Measurements from ENCODE around the gene PTPRK. TPM values are rescaled to one million over a fixed set of nuclear protein-coding genes. Genes with fewer than 3 reads are reported as not detected.

The PTPRK gene
- total RNA-seq, 2 donors from 2014 or later: 60.6 to 121 TPM

DNA sequence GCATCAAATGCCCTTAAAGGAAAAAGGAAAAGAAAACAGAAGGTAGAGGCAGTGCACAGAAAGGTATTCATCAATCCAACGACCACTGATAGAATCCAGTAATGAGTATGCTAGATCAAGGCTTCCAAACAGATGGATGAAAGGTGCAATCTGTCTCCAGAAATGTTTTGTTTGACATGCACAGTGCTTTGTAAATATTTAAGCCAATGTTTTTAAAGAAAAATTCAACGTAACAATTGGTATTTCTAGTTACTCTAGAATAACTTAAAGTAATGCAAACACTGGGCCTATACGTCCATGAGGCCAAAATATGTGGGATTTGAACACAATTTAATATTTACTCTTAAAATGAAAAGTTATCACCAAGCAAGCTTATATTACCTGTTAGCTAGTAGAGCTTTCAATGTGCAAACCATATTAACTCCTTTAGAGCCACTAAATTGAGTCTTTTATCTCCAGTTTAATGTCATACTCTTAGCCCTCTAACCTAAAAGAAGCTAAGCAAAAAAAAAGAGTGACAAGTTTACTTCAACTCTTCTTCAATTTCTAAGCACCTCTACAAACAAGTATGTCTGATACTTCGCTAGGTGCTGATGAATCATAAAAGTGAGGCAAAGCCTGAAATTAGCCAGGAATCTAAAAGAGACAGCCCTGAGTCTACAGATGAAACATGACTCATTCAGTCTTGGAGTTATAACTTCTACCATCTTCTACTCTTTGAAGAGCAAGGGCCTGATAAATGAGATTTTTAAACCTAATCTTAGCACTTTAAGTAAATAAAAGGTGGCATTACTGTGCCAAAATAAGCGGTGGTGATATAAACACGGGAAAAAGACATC lies 169.8 kb downstream of the PTPRK start:
- intact Hi-C loops (cut with DNase I): no loop called here
- Histone ChIP-seq H3K4me1 (peaks cover 39% of the 10 kb centered on the region), H3K36me3 (replicated peaks in 1 of 2; ENCODE audit: insufficient read depth in 1 of 2, low read depth in 2 of 2) (no peaks in the 10 kb centered on the region), H3K27me3 (no peaks in the 10 kb centered on the region), H3K9me3 (no peaks in the 10 kb centered on the region), H3K27ac (no peak overlapping the region), H3K4me3 (no peak overlapping the region)
- ATAC-seq: no peak
- no peak for TF ChIP-seq POLR2A (IDR thresholded peaks at IDR 0.05)
- TF ChIP-seq, protein P1, sequence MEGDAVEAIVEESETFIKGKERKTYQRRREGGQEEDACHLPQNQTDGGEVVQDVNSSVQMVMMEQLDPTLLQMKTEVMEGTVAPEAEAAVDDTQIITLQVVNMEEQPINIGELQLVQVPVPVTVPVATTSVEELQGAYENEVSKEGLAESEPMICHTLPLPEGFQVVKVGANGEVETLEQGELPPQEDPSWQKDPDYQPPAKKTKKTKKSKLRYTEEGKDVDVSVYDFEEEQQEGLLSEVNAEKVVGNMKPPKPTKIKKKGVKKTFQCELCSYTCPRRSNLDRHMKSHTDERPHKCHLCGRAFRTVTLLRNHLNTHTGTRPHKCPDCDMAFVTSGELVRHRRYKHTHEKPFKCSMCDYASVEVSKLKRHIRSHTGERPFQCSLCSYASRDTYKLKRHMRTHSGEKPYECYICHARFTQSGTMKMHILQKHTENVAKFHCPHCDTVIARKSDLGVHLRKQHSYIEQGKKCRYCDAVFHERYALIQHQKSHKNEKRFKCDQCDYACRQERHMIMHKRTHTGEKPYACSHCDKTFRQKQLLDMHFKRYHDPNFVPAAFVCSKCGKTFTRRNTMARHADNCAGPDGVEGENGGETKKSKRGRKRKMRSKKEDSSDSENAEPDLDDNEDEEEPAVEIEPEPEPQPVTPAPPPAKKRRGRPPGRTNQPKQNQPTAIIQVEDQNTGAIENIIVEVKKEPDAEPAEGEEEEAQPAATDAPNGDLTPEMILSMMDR (IDR thresholded peaks at IDR 0.05): no peak
- DNase-seq: no peak
- WGBS, 2 donors: 34 to 37% methylated on average over 6 of the region's 6 CpGs

DNA sequence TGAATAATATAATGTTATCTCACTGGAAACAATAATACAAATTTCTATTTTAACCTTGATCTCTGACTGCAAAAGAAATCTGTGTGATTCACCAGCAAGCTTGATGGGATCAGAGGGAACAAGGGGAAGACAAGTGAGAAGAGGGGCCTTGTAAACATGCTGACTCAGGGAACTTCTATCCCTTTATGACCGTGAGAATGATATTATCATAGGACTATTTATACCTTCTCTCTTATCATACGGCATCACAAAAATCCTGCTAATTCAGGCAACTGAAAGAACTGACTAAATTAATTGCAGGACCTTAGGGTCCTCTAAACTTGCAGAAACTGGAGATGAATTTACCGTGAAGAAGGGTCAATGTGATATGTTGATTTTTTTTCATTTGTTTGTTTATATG lies 173.3 kb downstream of the PTPRK start:
- intact Hi-C loops (cut with DNase I): no loop called here
- Histone ChIP-seq H3K27me3 (no peaks in the 10 kb centered on the region), H3K27ac (no peak overlapping the region), H3K4me1 (peaks cover 32% of the 10 kb centered on the region), H3K9me3 (no peaks in the 10 kb centered on the region), H3K36me3 (replicated peaks in 1 of 2; ENCODE audit: insufficient read depth in 1 of 2, low read depth in 2 of 2) (no peaks in the 10 kb centered on the region), H3K4me3 (no peak overlapping the region)
- ATAC-seq (no peak), DNase-seq (no peak)
- TF ChIP-seq, protein P1 (IDR thresholded peaks at IDR 0.05): no peak
- no peak for TF ChIP-seq POLR2A (IDR thresholded peaks at IDR 0.05)
- WGBS, 2 donors: 73 to 82% methylated on average over 3 of the region's 3 CpGs

GRCh38 chr6:128346569-128346968 lies 173.8 kb downstream of the PTPRK start:
- 83 to 92% methylated on average over 1 of the region's 1 CpG for WGBS, 2 donors
- Histone ChIP-seq H3K4me3 (no peak overlapping the region), H3K27me3 (no peaks in the 10 kb centered on the region), H3K9me3 (no peaks in the 10 kb centered on the region), H3K36me3 (replicated peaks in 1 of 2; ENCODE audit: insufficient read depth in 1 of 2, low read depth in 2 of 2) (no peaks in the 10 kb centered on the region), H3K27ac (no peak overlapping the region), H3K4me1 (peaks cover 31% of the 10 kb centered on the region)
- ATAC-seq: no peak
- no peak for TF ChIP-seq POLR2A (IDR thresholded peaks at IDR 0.05)
- TF ChIP-seq, protein P1 (IDR thresholded peaks at IDR 0.05): no peak
- intact Hi-C loops (cut with DNase I): no loop called here
- no peak for DNase-seq

DNA sequence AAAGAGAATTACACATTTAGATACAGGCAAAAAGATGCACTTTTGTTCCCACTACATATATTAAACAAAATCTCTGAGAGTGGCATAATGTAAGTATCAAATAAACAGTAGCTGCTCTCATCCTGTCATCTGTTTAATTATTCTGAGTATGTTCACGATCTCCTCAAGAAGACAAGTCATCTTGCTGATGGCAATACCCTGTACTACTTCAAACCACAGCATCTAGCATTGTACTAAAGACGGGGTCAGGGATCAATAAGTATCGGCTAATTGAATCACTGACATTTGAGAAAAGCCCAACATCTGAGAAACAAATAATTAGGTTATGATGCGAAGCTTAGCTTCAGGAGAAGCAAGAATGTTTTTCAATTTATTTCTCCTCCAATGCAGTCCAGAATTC lies 175.1 kb downstream of the PTPRK start:
- ATAC-seq: no peak
- Histone ChIP-seq H3K9me3 (no peaks in the 10 kb centered on the region), H3K27ac (no peak overlapping the region), H3K4me1 (peaks cover 25% of the 10 kb centered on the region), H3K4me3 (no peak overlapping the region), H3K27me3 (no peaks in the 10 kb centered on the region), H3K36me3 (replicated peaks in 1 of 2; ENCODE audit: insufficient read depth in 1 of 2, low read depth in 2 of 2) (no peaks in the 10 kb centered on the region)
- WGBS, 2 donors: 86 to 95% methylated on average over 4 of the region's 4 CpGs
- DNase-seq: no peak
- TF ChIP-seq, protein P1 (IDR thresholded peaks at IDR 0.05): no peak
- no peak for TF ChIP-seq POLR2A (IDR thresholded peaks at IDR 0.05)
- intact Hi-C loops (cut with DNase I): no loop called here

DNA sequence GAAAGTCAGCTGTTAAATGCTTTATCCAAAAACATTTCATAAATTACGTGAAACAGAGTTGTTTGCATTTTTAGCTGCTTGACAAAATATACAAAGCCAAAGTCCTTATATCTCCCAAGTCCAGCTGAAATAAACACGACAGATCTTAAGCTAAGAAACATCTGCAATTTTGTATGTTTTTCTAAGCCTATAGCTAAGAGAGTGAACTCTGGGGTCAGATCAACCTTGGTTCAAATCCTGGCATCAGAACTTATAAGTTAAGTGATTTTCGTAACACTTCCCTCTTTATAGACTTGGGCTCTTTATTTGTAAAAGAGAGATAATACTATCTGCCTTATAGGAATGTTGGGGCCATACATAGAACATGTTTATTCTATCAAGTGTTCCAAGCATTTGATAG lies 176.7 kb downstream of the PTPRK start:
- Histone ChIP-seq H3K4me3 (no peak overlapping the region), H3K4me1 (peaks cover 22% of the 10 kb centered on the region), H3K27me3 (no peaks in the 10 kb centered on the region), H3K27ac (no peak overlapping the region), H3K36me3 (replicated peaks in 1 of 2; ENCODE audit: insufficient read depth in 1 of 2, low read depth in 2 of 2) (no peaks in the 10 kb centered on the region), H3K9me3 (no peaks in the 10 kb centered on the region)
- TF ChIP-seq POLR2A (IDR thresholded peaks at IDR 0.05): no peak
- TF ChIP-seq, protein P1 (IDR thresholded peaks at IDR 0.05): no peak
- DNase-seq (no peak), ATAC-seq (no peak)
- 36 to 48% methylated on average over 3 of the region's 3 CpGs for WGBS, 2 donors
- intact Hi-C loops (cut with DNase I): no loop called here
